Activated CD8-positive, alpha-beta T cell treated with anti-CD3 and anti-CD28 coated beads for 36 hours (primary cell): Measurements from ENCODE around the gene ANO5. TPM values are rescaled to one million over a fixed set of nuclear protein-coding genes. Genes with fewer than 3 reads are reported as not detected.

Experiments
- ATAC-seq: fragments of 200-7000 bp; cut with Tn5 transposase; one replicate; pipeline ENCODE4 v1.10.0; 2021; ENCODE audit warnings: mild to moderate bottlenecking, moderate library complexity
- CTCF ChIA-PET: fragments of 350-600 bp; sonication (Branson Sonifier 250); formaldehyde crosslinking; loops from one replicate; lab custom pipeline; 2021; ENCODE audit warnings: antibody characterized with exemption; lab: Charles Lee
- POLR2A ChIA-PET: fragments of 350-600 bp; sonication (Branson Sonifier 250); formaldehyde crosslinking; loops from one replicate; lab custom pipeline; 2021; ENCODE audit warnings: antibody characterized with exemption; lab: Charles Lee
- DNase-seq: peaks from one replicate; pipeline ENCODE4 v3.0.0-alpha.2; 2020
- H3K27ac Mint-ChIP-seq: one replicate; pipeline ENCODE4 v1.8.0; 2021; ENCODE audit warnings: mild to moderate bottlenecking, mixed read lengths
- H3K27me3 Mint-ChIP-seq: one replicate; pipeline ENCODE4 v1.8.0; 2021; ENCODE audit warnings: mixed read lengths
- H3K36me3 Mint-ChIP-seq: one replicate; pipeline ENCODE4 v1.8.0; 2021; ENCODE audit warnings: low read depth, mixed read lengths
- H3K4me1 Mint-ChIP-seq: one replicate; pipeline ENCODE4 v1.8.0; 2021; ENCODE audit warnings: low read depth, mixed read lengths
- H3K4me3 Mint-ChIP-seq: one replicate; pipeline ENCODE4 v1.8.0; 2021; ENCODE audit warnings: mild to moderate bottlenecking, moderate library complexity, mixed read lengths
- H3K9me3 Mint-ChIP-seq: one replicate; pipeline ENCODE4 v1.8.0; 2021; ENCODE audit warnings: mixed read lengths
- intact Hi-C: fragments of 100-400 bp; cut with micrococcal nuclease; formaldehyde crosslinking; loops from one replicate; pipeline ENCODE4 v1.10.0; 2022
- total RNA-seq, 2 experiments: library from RNA; stranded (reverse); gene quantifications; one replicate each; pipeline ENCODE4 v1.2.3, GENCODE V29; 2021
- TF ChIP-seq, protein P1 (sequence below): fragments of 200-600 bp; IDR thresholded peaks from one replicate; pipeline ENCODE4 v1.8.0; 2022; ENCODE audit warnings: antibody characterized with exemption, mild to moderate bottlenecking

ANO5 gene
- total RNA-seq, 2 experiments from 2014 or later: not detected

DNA sequence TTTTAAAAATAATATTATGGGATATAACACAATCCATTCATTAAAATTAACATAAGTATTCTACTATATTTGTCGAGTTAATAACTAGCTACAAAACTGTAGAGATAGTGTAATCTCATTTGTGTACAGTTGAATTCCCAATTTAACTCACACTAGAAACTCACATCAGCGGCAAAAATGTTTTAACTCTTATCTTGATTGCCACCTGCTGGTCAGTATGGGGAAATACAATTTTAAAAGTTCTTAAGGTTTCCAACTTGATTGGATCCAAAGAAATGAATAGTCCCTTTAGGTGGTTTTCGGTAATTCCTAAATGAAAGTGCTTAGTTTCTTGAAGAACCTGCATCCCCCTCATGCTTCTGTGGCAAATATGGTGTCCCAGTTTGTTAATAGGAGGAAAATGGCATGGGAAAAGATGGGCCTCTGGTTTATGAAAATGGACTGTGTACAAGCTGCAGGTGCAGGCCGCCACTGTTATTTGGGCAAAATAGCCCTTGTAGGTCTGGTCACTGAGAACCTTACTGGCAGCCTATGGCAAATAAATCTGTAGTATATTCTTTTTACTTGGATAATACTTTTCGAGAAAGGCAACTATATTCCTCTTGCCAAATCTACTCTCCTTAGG is 111.6 kb downstream of the ANO5 start:
- DNase-seq: no peak
- intact Hi-C loops: loop anchor here (5.0 to 10.0 kb wide), 2 partner anchors 57 to 140 kb away; no protein-coding TSS in a partner anchor

DNA sequence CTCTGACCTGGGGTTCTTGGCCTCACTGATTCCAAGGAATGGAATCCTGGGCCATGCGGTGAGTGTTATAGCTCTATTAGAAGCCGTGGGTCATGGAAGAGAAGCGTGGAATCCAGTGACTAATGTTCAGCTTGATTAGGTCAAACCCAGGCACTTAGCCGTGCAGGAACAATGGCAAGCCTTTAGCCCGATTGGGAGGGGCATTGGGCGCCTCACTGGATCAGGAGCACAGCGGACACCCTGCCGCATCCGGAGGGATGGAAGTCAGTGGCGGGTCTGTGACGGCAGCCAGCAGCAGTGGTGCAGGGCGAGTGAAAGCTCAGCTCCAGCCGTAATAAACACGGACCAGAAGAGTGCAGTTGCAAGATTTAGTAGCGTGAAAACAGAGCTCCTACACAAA is 124.8 kb downstream of the ANO5 start:
- no peaks in the 10 kb centered on the region for H3K27me3 Mint-ChIP-seq
- intact Hi-C loops: no loop called here
- H3K27ac Mint-ChIP-seq: no peak overlapping the region
- CTCF ChIA-PET: interaction anchor here (2.9 kb wide), 1 partner anchor 13 kb away, joined by 9 read pairs; no protein-coding TSS in a partner anchor
- ATAC-seq (no peak), DNase-seq (no peak)
- H3K4me3 Mint-ChIP-seq: no peak overlapping the region
- POLR2A ChIA-PET: interaction anchor here (1.0 kb wide), 1 partner anchor 12 kb away, joined by 3 read pairs; no protein-coding TSS in a partner anchor
- H3K36me3 Mint-ChIP-seq: no peaks in the 10 kb centered on the region
- TF ChIP-seq, protein P1, sequence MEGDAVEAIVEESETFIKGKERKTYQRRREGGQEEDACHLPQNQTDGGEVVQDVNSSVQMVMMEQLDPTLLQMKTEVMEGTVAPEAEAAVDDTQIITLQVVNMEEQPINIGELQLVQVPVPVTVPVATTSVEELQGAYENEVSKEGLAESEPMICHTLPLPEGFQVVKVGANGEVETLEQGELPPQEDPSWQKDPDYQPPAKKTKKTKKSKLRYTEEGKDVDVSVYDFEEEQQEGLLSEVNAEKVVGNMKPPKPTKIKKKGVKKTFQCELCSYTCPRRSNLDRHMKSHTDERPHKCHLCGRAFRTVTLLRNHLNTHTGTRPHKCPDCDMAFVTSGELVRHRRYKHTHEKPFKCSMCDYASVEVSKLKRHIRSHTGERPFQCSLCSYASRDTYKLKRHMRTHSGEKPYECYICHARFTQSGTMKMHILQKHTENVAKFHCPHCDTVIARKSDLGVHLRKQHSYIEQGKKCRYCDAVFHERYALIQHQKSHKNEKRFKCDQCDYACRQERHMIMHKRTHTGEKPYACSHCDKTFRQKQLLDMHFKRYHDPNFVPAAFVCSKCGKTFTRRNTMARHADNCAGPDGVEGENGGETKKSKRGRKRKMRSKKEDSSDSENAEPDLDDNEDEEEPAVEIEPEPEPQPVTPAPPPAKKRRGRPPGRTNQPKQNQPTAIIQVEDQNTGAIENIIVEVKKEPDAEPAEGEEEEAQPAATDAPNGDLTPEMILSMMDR: no peak
- H3K9me3 Mint-ChIP-seq: no peaks in the 10 kb centered on the region
- H3K4me1 Mint-ChIP-seq: no peaks in the 10 kb centered on the region

More for the DNA sequence above, 111.6 kb downstream of the ANO5 start:
- ChIA-PET CTCF (interaction anchor here (1.0 to 3.9 kb wide), 11 partner anchors 9 to 1656 kb away, joined by 3 to 32 read pairs (median 4); no protein-coding TSS in a partner anchor), POLR2A (no interaction called here)
- ATAC-seq: no peak
- H3K4me1 Mint-ChIP-seq: no peaks in the 10 kb centered on the region
- H3K36me3 Mint-ChIP-seq: no peaks in the 10 kb centered on the region
- H3K4me3 Mint-ChIP-seq: no peak overlapping the region
- TF ChIP-seq, protein P1: peak; percentile 84
- peaks cover 6% of the 10 kb centered on the region for H3K27me3 Mint-ChIP-seq
- H3K9me3 Mint-ChIP-seq: no peaks in the 10 kb centered on the region
- H3K27ac Mint-ChIP-seq: no peak overlapping the region

DNA sequence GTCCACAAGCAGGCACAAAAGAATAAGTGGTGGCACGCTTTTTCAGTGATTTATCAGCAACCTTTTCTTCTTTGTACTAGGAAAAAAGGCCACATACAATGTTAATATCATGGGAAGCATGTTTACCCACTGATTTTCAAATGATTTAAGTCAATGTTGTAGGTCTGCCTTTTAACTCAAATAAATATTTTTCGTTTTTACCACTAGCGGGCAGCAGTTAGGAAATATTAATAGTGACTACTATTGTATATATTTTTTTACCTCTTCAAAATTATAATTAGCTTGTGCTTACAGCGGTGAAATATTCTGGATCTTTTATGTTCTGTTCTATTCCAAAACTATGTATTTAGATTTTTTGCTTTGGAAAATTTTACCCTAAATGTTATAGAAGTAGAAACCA is 138.9 kb downstream of the ANO5 start:
- Mint-ChIP-seq H3K9me3 (no peaks in the 10 kb centered on the region), H3K4me3 (no peak overlapping the region), H3K27me3 (peaks cover 3% of the 10 kb centered on the region), H3K36me3 (no peaks in the 10 kb centered on the region), H3K27ac (no peak overlapping the region), H3K4me1 (no peaks in the 10 kb centered on the region)
- no peak for ATAC-seq
- TF ChIP-seq, protein P1: no peak
- POLR2A ChIA-PET: no interaction called here
- DNase-seq: no peak
- CTCF ChIA-PET: no interaction called here
- intact Hi-C loops: loop anchor here (5.0 kb wide), 1 partner anchor 456 kb away; no protein-coding TSS in a partner anchor

Other genes starting within 250 kb of the ANO5 start
- not detected for gene SLC17A6, start 145.3 kb downstream of the ANO5 start, total RNA-seq